Measurements from ENCODE around the gene IFNAR1. TPM values are rescaled to one million over a fixed set of nuclear protein-coding genes. Genes with fewer than 3 reads are reported as not detected.
A peak's percentile ranks its signal among the peaks of the same experiment; 100 is the strongest.
"Not testable (repeated sequence)": the region's sequence is repeated elsewhere in the genome, so short reads cannot be mapped to it uniquely, and the experiment has no call there.

IFNAR1 gene
- total RNA-seq, 4 donors from 2014 or later: 22.4 to 28.3 (median 26.4) TPM

- not testable (repeated sequence) for H3K27ac ChIP-seq (replicated peaks in 1 of 4)
- intact Hi-C loops (cut with DNase I): loop anchor here (5.0 kb wide), 1 partner anchor 83 kb away; no protein-coding TSS in a partner anchor
Measured at GRCh38 chr21:33363911-33364609, 39.3 kb downstream of the IFNAR1 start.

DNA sequence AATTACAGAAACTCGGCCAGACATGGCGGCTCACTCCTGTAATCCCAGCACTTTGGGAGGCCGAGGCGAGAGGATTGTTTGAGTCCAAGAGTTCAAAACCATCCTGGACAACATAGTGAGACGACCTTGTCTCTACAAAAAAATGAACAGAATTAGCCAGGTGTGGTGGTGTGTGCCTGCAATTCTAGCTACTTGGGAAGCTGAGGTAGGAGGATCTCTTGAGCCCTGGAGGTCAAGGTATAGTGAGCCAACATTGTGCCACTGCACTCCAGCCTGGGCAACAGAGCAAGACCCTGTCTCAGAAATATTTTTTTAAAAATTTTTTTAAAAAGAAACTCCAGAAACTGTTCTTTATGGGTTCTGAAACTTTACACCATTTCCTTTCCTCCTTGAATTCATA lies 40.1 kb downstream of the IFNAR1 start:
- Histone ChIP-seq H3K27me3 (no peaks in the 10 kb centered on the region), H3K4me3 (no peak overlapping the region), H3K4me1 (peaks cover 17 to 25% (median 22%) of the 10 kb centered on the region in 4 donors), H3K27ac (replicated peaks in 1 of 4) (no peak overlapping the region), H3K9me3 (peaks cover 0 to 24% (median 13%) of the 10 kb centered on the region in 4 donors), H3K36me3 (no peaks in the 10 kb centered on the region)
- TF ChIP-seq POLR2A (IDR thresholded peaks at IDR 0.05; ENCODE audit: low read depth) (no peak), POLR2AphosphoS5 (IDR thresholded peaks at IDR 0.05) (no peak), EP300 (IDR thresholded peaks at IDR 0.05) (no peak)
- TF ChIP-seq, protein P1, sequence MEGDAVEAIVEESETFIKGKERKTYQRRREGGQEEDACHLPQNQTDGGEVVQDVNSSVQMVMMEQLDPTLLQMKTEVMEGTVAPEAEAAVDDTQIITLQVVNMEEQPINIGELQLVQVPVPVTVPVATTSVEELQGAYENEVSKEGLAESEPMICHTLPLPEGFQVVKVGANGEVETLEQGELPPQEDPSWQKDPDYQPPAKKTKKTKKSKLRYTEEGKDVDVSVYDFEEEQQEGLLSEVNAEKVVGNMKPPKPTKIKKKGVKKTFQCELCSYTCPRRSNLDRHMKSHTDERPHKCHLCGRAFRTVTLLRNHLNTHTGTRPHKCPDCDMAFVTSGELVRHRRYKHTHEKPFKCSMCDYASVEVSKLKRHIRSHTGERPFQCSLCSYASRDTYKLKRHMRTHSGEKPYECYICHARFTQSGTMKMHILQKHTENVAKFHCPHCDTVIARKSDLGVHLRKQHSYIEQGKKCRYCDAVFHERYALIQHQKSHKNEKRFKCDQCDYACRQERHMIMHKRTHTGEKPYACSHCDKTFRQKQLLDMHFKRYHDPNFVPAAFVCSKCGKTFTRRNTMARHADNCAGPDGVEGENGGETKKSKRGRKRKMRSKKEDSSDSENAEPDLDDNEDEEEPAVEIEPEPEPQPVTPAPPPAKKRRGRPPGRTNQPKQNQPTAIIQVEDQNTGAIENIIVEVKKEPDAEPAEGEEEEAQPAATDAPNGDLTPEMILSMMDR (IDR thresholded peaks at IDR 0.05): no peak
- DNase-seq (ENCODE audit: extremely low spot score): no peak
- 81% methylated on average over 5 of the region's 5 CpGs for WGBS
- intact Hi-C loops (cut with DNase I): loop anchor here (5.0 kb wide), 1 partner anchor 82 kb away; no protein-coding TSS in a partner anchor

More at GRCh38 chr21:33363911-33364609, 39.3 kb downstream of the IFNAR1 start:
- not testable (repeated sequence) for H3K27me3 ChIP-seq; H3K4me3 ChIP-seq; DNase-seq (ENCODE audit: extremely low spot score); H3K36me3 ChIP-seq
- TF ChIP-seq POLR2AphosphoS5 (IDR thresholded peaks at IDR 0.05): peak in 1 of 2 donors; percentile 28
- peaks cover 0 to 24% (median 13%) of the 10 kb centered on the region in 4 donors for H3K9me3 ChIP-seq
- WGBS: 69% methylated on average over 10 of the region's 10 CpGs
- peaks cover 17 to 25% (median 22%) of the 10 kb centered on the region in 4 donors for H3K4me1 ChIP-seq

- Histone ChIP-seq H3K27ac (replicated peaks in 1 of 4) (no peak overlapping the region), H3K4me1 (peaks cover 0 to under 1% (median under 1%) of the 10 kb centered on the region in 4 donors), H3K36me3 (no peaks in the 10 kb centered on the region), H3K4me3 (no peak overlapping the region), H3K9me3 (peaks cover 0 to 29% (median 13%) of the 10 kb centered on the region in 4 donors), H3K27me3 (no peaks in the 10 kb centered on the region)
- WGBS: 88% methylated on average over 6 of the region's 7 CpGs
- TF ChIP-seq POLR2A (IDR thresholded peaks at IDR 0.05; ENCODE audit: low read depth): no peak
- no peak for TF ChIP-seq POLR2AphosphoS5 (IDR thresholded peaks at IDR 0.05)
- no peak for TF ChIP-seq EP300 (IDR thresholded peaks at IDR 0.05)
- TF ChIP-seq, protein P1 (IDR thresholded peaks at IDR 0.05): no peak
- no peak for DNase-seq (ENCODE audit: extremely low spot score)
- intact Hi-C loops (cut with DNase I): no loop called here
Measured at GRCh38 chr21:33367309-33367973, 42.7 kb downstream of the IFNAR1 start.

GRCh38 chr21:33368124-33368523 lies 43.4 kb downstream of the IFNAR1 start:
- Histone ChIP-seq H3K27me3 (no peaks in the 10 kb centered on the region), H3K27ac (replicated peaks in 1 of 4) (no peak overlapping the region), H3K4me3 (no peak overlapping the region), H3K36me3 (no peaks in the 10 kb centered on the region), H3K9me3 (peaks cover 0 to 29% (median 13%) of the 10 kb centered on the region in 4 donors), H3K4me1 (no peaks in the 10 kb centered on the region)
- intact Hi-C loops (cut with DNase I): no loop called here
- WGBS: 83% methylated on average over 4 of the region's 4 CpGs
- DNase-seq (ENCODE audit: extremely low spot score): no peak
- TF ChIP-seq, protein P1 (IDR thresholded peaks at IDR 0.05): no peak
- TF ChIP-seq POLR2AphosphoS5 (IDR thresholded peaks at IDR 0.05): no peak

DNA sequence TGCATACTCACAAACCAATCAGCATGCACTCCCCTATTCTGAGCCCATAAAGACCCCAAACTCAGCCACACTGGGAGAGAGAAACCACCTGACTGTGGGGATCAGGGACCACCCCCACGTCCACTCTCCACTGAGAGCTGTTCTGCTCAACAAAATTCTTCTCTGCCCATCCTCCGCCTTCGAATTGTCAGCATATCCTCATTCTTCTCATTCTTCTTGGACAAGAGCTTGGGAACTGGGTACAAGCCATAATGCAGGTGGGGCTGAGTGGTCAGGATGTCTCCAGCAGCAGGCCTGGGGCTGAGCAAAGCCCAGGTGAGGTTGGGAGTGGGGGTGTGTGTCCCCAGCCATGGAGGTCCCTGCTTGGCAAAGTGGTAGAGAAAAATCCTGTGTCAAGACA lies 43.8 kb downstream of the IFNAR1 start:
- Histone ChIP-seq H3K9me3 (peaks cover 0 to 29% (median 13%) of the 10 kb centered on the region in 4 donors), H3K4me3 (no peak overlapping the region), H3K27ac (replicated peaks in 1 of 4) (no peak overlapping the region), H3K4me1 (no peaks in the 10 kb centered on the region), H3K27me3 (no peaks in the 10 kb centered on the region), H3K36me3 (no peaks in the 10 kb centered on the region)
- intact Hi-C loops (cut with DNase I): no loop called here
- no peak for DNase-seq (ENCODE audit: extremely low spot score)
- 94% methylated on average over 3 of the region's 3 CpGs for WGBS
- TF ChIP-seq POLR2AphosphoS5 (IDR thresholded peaks at IDR 0.05) (no peak), POLR2A (IDR thresholded peaks at IDR 0.05; ENCODE audit: low read depth) (no peak), EP300 (IDR thresholded peaks at IDR 0.05) (no peak)
- TF ChIP-seq, protein P1 (IDR thresholded peaks at IDR 0.05): no peak

All from esophagus muscularis mucosa (tissue), 4 donors.